Measurements from ENCODE around the gene AK9.

GRCh38 chr6:109454496-109455436 lies 236.2 kb downstream of the AK9 start:
- no peak for TF ChIP-seq POLR2AphosphoS5 (IDR thresholded peaks at IDR 0.05; ENCODE audit: low read depth, low read length)
- TF ChIP-seq TAF1 (IDR thresholded peaks at IDR 0.05; ENCODE audit: borderline replicate concordance, insufficient read depth, low read length), result no peak
- no peak for TF ChIP-seq REST (IDR thresholded peaks at IDR 0.05; ENCODE audit: insufficient read depth in 1 of 2, low read depth in 2 of 2, low read length in 2 of 2)
- no peak for TF ChIP-seq SIN3A (IDR thresholded peaks at IDR 0.05; ENCODE audit: borderline replicate concordance, insufficient read depth, low read length)
- TF ChIP-seq FOXP2 (optimal IDR thresholded peaks at IDR 0.05; ENCODE audit: borderline replicate concordance, extremely low read depth, extremely low read length, insufficient read depth), result no peak
